Smooth muscle cell (in vitro differentiated cells): Measurements from ENCODE around the gene RGSL1. TPM values are rescaled to one million over a fixed set of nuclear protein-coding genes. Genes with fewer than 3 reads are reported as not detected.
A peak's percentile ranks its signal among the peaks of the same experiment; 100 is the strongest.

Experiments
- DNase-seq: peaks from one replicate; lab custom pipeline; 2025; ENCODE audit not compliant: unreplicated experiment; lab: John Stamatoyannopoulos, UW
- H2AFZ ChIP-seq: fragments of 200-600 bp; sonication (generic); 2 replicates; pipeline ENCODE4 v1.6.0; 2016; ENCODE audit warnings: antibody characterized with exemption, low read depth, mild to moderate bottlenecking
- H3F3A ChIP-seq: fragments of 200-600 bp; sonication (generic); 2 replicates; pipeline ENCODE4 v1.6.0; 2017; ENCODE audit warnings: antibody characterized with exemption, low read depth
- H3K27ac ChIP-seq: fragments of 200-600 bp; sonication (generic); 2 replicates; pipeline ENCODE4 v1.5.1; 2016; ENCODE audit warnings: low read depth, mild to moderate bottlenecking
- H3K27me3 ChIP-seq: fragments of 200-600 bp; sonication (generic); 2 replicates; pipeline ENCODE4 v1.6.1; 2016; ENCODE audit warnings: low read depth, mild to moderate bottlenecking
- H3K36me3 ChIP-seq: fragments of 200-600 bp; sonication (generic); 2 replicates; pipeline ENCODE4 v1.5.1; 2016; ENCODE audit warnings: low read depth
- H3K4me1 ChIP-seq: fragments of 200-600 bp; sonication (generic); 2 replicates; pipeline ENCODE4 v1.5.1; 2016; ENCODE audit warnings: low read depth
- H3K4me2 ChIP-seq: fragments of 200-600 bp; sonication (generic); 2 replicates; pipeline ENCODE4 v1.6.0; 2016; ENCODE audit warnings: mild to moderate bottlenecking
- H3K4me3 ChIP-seq: fragments of 200-600 bp; sonication (generic); 2 replicates; pipeline ENCODE4 v1.5.1; 2016; ENCODE audit warnings: mild to moderate bottlenecking
- H3K79me2 ChIP-seq: fragments of 200-600 bp; sonication (generic); 2 replicates; pipeline ENCODE4 v1.6.0; 2016; ENCODE audit warnings: low read depth, mild to moderate bottlenecking
- H3K9ac ChIP-seq: fragments of 200-600 bp; sonication (generic); 2 replicates; pipeline ENCODE4 v1.6.0; 2016; ENCODE audit warnings: low read depth
- H3K9me3 ChIP-seq: fragments of 200-600 bp; sonication (generic); replicated peaks from 2 replicates; pipeline ENCODE4 v1.5.1; 2016; ENCODE audit warnings: low read depth
- H4K20me1 ChIP-seq: fragments of 200-600 bp; sonication (generic); 2 replicates; pipeline ENCODE4 v1.6.0; 2016; ENCODE audit warnings: low read depth
- CTCF ChIP-seq: fragments of 200-600 bp; sonication (generic); IDR thresholded peaks from 2 replicates; pipeline ENCODE4 v1.5.1; 2017; ENCODE audit warnings: borderline replicate concordance, mild to moderate bottlenecking, antibody characterized with exemption; ENCODE audit not compliant: insufficient read depth, poor library complexity, severe bottlenecking
- WGBS: methylation state at CpG from one replicate; pipeline ENCODE4 v1.1.7; 2016; ENCODE audit warnings: low lambda C conversion rate; 5-methylcytosine and 5-hydroxymethylcytosine counted together
- polyA plus RNA-seq: library from polyadenylated mRNA; unstranded; fragments of >200 nt; fragmentation: Nextera tagmentation; extraction: Ambion mirVana; gene quantifications from 2 replicates; pipeline ENCODE4 v1.2.1, GENCODE V29; 2016
- total RNA-seq: library from RNA; depleted of rRNA; stranded (reverse); fragments of >200 nt; gene quantifications from 2 replicates; pipeline ENCODE4 v1.2.3, GENCODE V29; 2014

RGSL1 gene
- total and polyA plus RNA-seq, 2 experiments from 2014 or later, result not detected

GRCh38 chr1:182589520-182589919 lies 139.6 kb downstream of the RGSL1 start:
- TF ChIP-seq CTCF, result no peak
- H3K4me1 ChIP-seq, result no peaks in the 10 kb centered on the region
- H3K4me3 ChIP-seq, result peak overlapping the region; percentile 75
- H2AFZ ChIP-seq, result peak overlapping the region; percentile 98
- H3F3A ChIP-seq, result no peaks in the 10 kb centered on the region
- no peak for DNase-seq
- H3K9me3 ChIP-seq, result no peaks in the 10 kb centered on the region
- no peaks in the 10 kb centered on the region for H3K79me2 ChIP-seq
- no peaks in the 10 kb centered on the region for H4K20me1 ChIP-seq
- WGBS, result 92% methylated on average over 3 of the region's 3 CpGs
- peak overlapping the region; percentile 92 for H3K4me2 ChIP-seq
- H3K27me3 ChIP-seq, result no peaks in the 10 kb centered on the region
- H3K36me3 ChIP-seq, result no peaks in the 10 kb centered on the region
- no peak overlapping the region for H3K27ac ChIP-seq
- H3K9ac ChIP-seq, result no peak overlapping the region

- 92% methylated on average over 5 of the region's 5 CpGs for WGBS
- Histone ChIP-seq H2AFZ (peak overlapping the region; percentile 98), H3K27ac (no peak overlapping the region)
These were observed 140.0 kb downstream of the RGSL1 start for GRCh38 chr1:182589931-182590330.

GRCh38 chr1:182595641-182596240 lies 145.8 kb downstream of the RGSL1 start:
- no peaks in the 10 kb centered on the region for H3K4me1 ChIP-seq
- no peaks in the 10 kb centered on the region for H3K9me3 ChIP-seq
- H3K27me3 ChIP-seq, result no peaks in the 10 kb centered on the region
- H4K20me1 ChIP-seq, result no peaks in the 10 kb centered on the region
- H3K9ac ChIP-seq, result no peak overlapping the region
- no peak overlapping the region for H3K4me2 ChIP-seq
- H2AFZ ChIP-seq, result no peak overlapping the region
- no peaks in the 10 kb centered on the region for H3K36me3 ChIP-seq
- TF ChIP-seq CTCF, result peak; percentile 90
- 35% methylated on average over 4 of the region's 4 CpGs for WGBS
- no peak for DNase-seq
- H3K79me2 ChIP-seq, result no peaks in the 10 kb centered on the region
- H3K27ac ChIP-seq, result no peak overlapping the region
- H3K4me3 ChIP-seq, result no peak overlapping the region
- no peaks in the 10 kb centered on the region for H3F3A ChIP-seq

More at GRCh38 chr1:182589931-182590330, 140.0 kb downstream of the RGSL1 start:
- H4K20me1 ChIP-seq, result no peaks in the 10 kb centered on the region
- no peak overlapping the region for H3K9ac ChIP-seq
- H3K79me2 ChIP-seq, result no peaks in the 10 kb centered on the region
- no peak for DNase-seq
- no peaks in the 10 kb centered on the region for H3F3A ChIP-seq
- no peaks in the 10 kb centered on the region for H3K27me3 ChIP-seq
- H3K4me1 ChIP-seq, result no peaks in the 10 kb centered on the region
- H3K4me3 ChIP-seq, result no peak overlapping the region
- no peak overlapping the region for H3K4me2 ChIP-seq
- no peaks in the 10 kb centered on the region for H3K36me3 ChIP-seq
- TF ChIP-seq CTCF, result no peak
- H3K9me3 ChIP-seq, result no peaks in the 10 kb centered on the region

GRCh38 chr1:182596934-182597333 lies 147.0 kb downstream of the RGSL1 start:
- H3K36me3 ChIP-seq, result no peaks in the 10 kb centered on the region
- no peaks in the 10 kb centered on the region for H3K4me1 ChIP-seq
- no peak for TF ChIP-seq CTCF
- no peak overlapping the region for H3K9ac ChIP-seq
- H4K20me1 ChIP-seq, result no peaks in the 10 kb centered on the region
- H2AFZ ChIP-seq, result no peak overlapping the region
- H3K79me2 ChIP-seq, result no peaks in the 10 kb centered on the region
- H3K4me3 ChIP-seq, result no peak overlapping the region
- no peak overlapping the region for H3K27ac ChIP-seq
- 89% methylated on average over 6 of the region's 6 CpGs for WGBS
- H3K9me3 ChIP-seq, result no peaks in the 10 kb centered on the region
- no peaks in the 10 kb centered on the region for H3F3A ChIP-seq
- DNase-seq, result no peak
- no peak overlapping the region for H3K4me2 ChIP-seq
- no peaks in the 10 kb centered on the region for H3K27me3 ChIP-seq
